ENCODE data around the gene ARMC2.

The ARMC2 gene

GRCh38 chr6:108944707-108945680, 96.8 kb downstream of the ARMC2 start:
- Histone ChIP-seq H3K9me3 (ENCODE audit: insufficient read depth, low read depth, low read length) (no peaks in the 10 kb centered on the region), H3K9ac (ENCODE audit: low read depth, low read length) (no peak overlapping the region), H3K27ac (ENCODE audit: low read depth, low read length) (no peak overlapping the region), H3K4me3 (ENCODE audit: low read length) (no peak overlapping the region), H3K36me3 (ENCODE audit: insufficient read depth, low read length) (no peaks in the 10 kb centered on the region), H3K27me3 (ENCODE audit: insufficient read depth, low read length) (no peaks in the 10 kb centered on the region), H3K4me1 (ENCODE audit: insufficient read depth, low read length) (peaks cover 5% of the 10 kb centered on the region; the same call in 1 of the 2 replicates)
- 84% methylated on average over 9 of the region's 12 CpGs for WGBS

DNA sequence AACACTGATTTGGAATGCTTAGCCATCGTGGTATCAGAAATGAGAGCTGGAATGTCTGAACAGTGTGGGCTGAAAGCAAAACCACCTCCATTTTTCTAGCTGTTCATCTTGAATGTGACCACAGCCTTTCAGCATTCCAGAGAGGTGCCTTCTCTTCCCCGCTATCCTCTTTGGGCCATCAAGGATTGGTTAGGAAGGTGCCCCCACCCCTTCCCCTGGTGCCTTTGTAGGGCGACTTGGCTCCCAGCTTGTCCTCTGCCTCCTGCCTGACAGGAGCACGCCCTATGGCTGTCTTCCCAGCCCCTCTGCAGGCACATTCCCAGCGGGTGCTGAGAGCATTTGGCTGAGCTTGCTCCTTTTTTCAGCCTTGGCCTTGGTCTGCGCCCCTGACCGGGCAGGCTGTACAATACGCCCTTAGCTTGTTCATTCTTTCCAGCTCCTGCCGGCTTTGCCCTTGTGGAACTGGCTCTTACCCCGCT, 97.5 kb downstream of the ARMC2 start:
- H3K27ac ChIP-seq (ENCODE audit: low read depth, low read length): no peak overlapping the region
- H3K4me3 ChIP-seq (ENCODE audit: low read length): no peak overlapping the region
- no peaks in the 10 kb centered on the region for H3K36me3 ChIP-seq (ENCODE audit: insufficient read depth, low read length)
- no peak overlapping the region for H3K9ac ChIP-seq (ENCODE audit: low read depth, low read length)
- H3K4me1 ChIP-seq (ENCODE audit: insufficient read depth, low read length): peaks cover 5% of the 10 kb centered on the region; the same call in 1 of the 2 replicates
- WGBS: 81% methylated on average over 10 of the region's 10 CpGs
- no peaks in the 10 kb centered on the region for H3K27me3 ChIP-seq (ENCODE audit: insufficient read depth, low read length)
- no peaks in the 10 kb centered on the region for H3K9me3 ChIP-seq (ENCODE audit: insufficient read depth, low read depth, low read length)

DNA sequence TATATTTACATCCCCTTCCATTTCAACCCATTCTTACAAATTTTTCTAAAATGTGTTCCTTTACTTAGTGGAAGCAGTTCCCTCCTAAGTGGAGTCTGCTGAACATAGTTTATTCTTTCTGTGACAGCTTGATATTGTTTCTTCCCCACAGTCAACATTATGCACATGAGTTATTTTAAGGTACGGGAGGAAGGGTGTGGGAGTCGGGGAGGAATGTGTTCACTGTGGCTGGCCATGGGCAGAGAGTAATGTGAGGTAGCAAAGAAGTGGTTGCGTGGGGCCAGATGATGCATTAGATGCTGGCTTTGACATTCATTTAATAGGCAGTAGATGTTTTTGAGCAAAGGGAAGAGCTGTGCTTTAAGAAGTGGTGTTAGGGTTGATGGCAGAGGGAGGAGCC, 98.5 kb downstream of the ARMC2 start:
- H3K4me1 ChIP-seq (ENCODE audit: insufficient read depth, low read length): peaks cover 5% of the 10 kb centered on the region; the same call in 1 of the 2 replicates

GRCh38 chr6:108947114-108947854, 99.1 kb downstream of the ARMC2 start:
- Histone ChIP-seq H3K4me3 (ENCODE audit: low read length) (no peak overlapping the region), H3K27ac (ENCODE audit: low read depth, low read length) (no peak overlapping the region), H3K27me3 (ENCODE audit: insufficient read depth, low read length) (no peaks in the 10 kb centered on the region), H3K9ac (ENCODE audit: low read depth, low read length) (no peak overlapping the region), H3K4me1 (ENCODE audit: insufficient read depth, low read length) (peaks cover 5% of the 10 kb centered on the region; the same call in 1 of the 2 replicates), H3K9me3 (ENCODE audit: insufficient read depth, low read depth, low read length) (no peaks in the 10 kb centered on the region), H3K36me3 (ENCODE audit: insufficient read depth, low read length) (no peaks in the 10 kb centered on the region)
- WGBS: 89% methylated on average over 4 of the region's 5 CpGs

More for the DNA sequence above, 98.5 kb downstream of the ARMC2 start:
- H3K36me3 ChIP-seq (ENCODE audit: insufficient read depth, low read length): no peaks in the 10 kb centered on the region
- H3K4me3 ChIP-seq (ENCODE audit: low read length): no peak overlapping the region
- no peaks in the 10 kb centered on the region for H3K9me3 ChIP-seq (ENCODE audit: insufficient read depth, low read depth, low read length)
- no peaks in the 10 kb centered on the region for H3K27me3 ChIP-seq (ENCODE audit: insufficient read depth, low read length)
- H3K27ac ChIP-seq (ENCODE audit: low read depth, low read length): no peak overlapping the region
- WGBS: 90% methylated on average over 3 of the region's 3 CpGs
- no peak overlapping the region for H3K9ac ChIP-seq (ENCODE audit: low read depth, low read length)

DNA sequence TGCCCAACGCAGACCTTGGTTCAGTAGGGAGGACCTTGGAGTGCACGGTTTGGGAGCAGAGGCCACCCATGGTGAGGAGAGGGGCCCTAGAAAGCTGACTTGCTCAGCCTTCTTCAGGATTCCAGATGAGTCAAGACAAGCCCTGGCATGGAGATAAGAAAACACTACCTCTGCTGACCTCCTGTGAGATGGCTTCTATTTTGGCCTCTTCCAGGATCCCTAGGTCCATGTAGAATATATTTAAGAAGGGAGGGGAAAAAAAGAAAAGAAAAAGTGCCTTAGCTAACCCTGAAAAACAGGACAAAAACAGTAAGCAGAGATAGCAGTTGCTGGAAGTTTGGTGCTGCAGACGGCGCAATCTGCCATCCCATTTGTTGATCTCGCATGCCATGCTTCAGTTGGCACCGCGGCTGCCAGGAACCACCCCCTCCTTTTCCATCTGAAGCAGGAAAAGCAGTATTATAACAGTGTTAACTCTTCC, 100.0 kb downstream of the ARMC2 start:
- Histone ChIP-seq H3K4me3 (ENCODE audit: low read length) (no peak overlapping the region), H3K9me3 (ENCODE audit: insufficient read depth, low read depth, low read length) (no peaks in the 10 kb centered on the region), H3K36me3 (ENCODE audit: insufficient read depth, low read length) (no peaks in the 10 kb centered on the region), H3K27ac (ENCODE audit: low read depth, low read length) (no peak overlapping the region), H3K27me3 (ENCODE audit: insufficient read depth, low read length) (no peaks in the 10 kb centered on the region), H3K9ac (ENCODE audit: low read depth, low read length) (no peak overlapping the region), H3K4me1 (ENCODE audit: insufficient read depth, low read length) (peaks cover 5% of the 10 kb centered on the region; the same call in 1 of the 2 replicates)
- 95% methylated on average over 7 of the region's 7 CpGs for WGBS

- H3K27me3 ChIP-seq (ENCODE audit: insufficient read depth, low read length): no peaks in the 10 kb centered on the region
- H3K27ac ChIP-seq (ENCODE audit: low read depth, low read length): no peak overlapping the region
- H3K4me3 ChIP-seq (ENCODE audit: low read length): no peak overlapping the region
- no peaks in the 10 kb centered on the region for H3K4me1 ChIP-seq (ENCODE audit: insufficient read depth, low read length)
- H3K9me3 ChIP-seq (ENCODE audit: insufficient read depth, low read depth, low read length): no peaks in the 10 kb centered on the region
- H3K9ac ChIP-seq (ENCODE audit: low read depth, low read length): no peak overlapping the region
- no peaks in the 10 kb centered on the region for H3K36me3 ChIP-seq (ENCODE audit: insufficient read depth, low read length)
- WGBS: 83% methylated on average over 16 of the region's 16 CpGs
These were observed 103.2 kb downstream of the ARMC2 start for GRCh38 chr6:108951351-108951953.

GRCh38 chr6:108952776-108953486, 104.7 kb downstream of the ARMC2 start:
- H3K4me1 ChIP-seq (ENCODE audit: insufficient read depth, low read length): no peaks in the 10 kb centered on the region
- no peak overlapping the region for H3K4me3 ChIP-seq (ENCODE audit: low read length)
- no peaks in the 10 kb centered on the region for H3K9me3 ChIP-seq (ENCODE audit: insufficient read depth, low read depth, low read length)
- H3K27ac ChIP-seq (ENCODE audit: low read depth, low read length): no peak overlapping the region
- no peaks in the 10 kb centered on the region for H3K27me3 ChIP-seq (ENCODE audit: insufficient read depth, low read length)
- 92% methylated on average over 27 of the region's 27 CpGs for WGBS
- H3K9ac ChIP-seq (ENCODE audit: low read depth, low read length): no peak overlapping the region
- H3K36me3 ChIP-seq (ENCODE audit: insufficient read depth, low read length): no peaks in the 10 kb centered on the region

GRCh38 chr6:108953681-108954080, 105.5 kb downstream of the ARMC2 start:
- Histone ChIP-seq H3K9ac (ENCODE audit: low read depth, low read length) (no peak overlapping the region), H3K27me3 (ENCODE audit: insufficient read depth, low read length) (no peaks in the 10 kb centered on the region), H3K27ac (ENCODE audit: low read depth, low read length) (no peak overlapping the region), H3K4me3 (ENCODE audit: low read length) (no peak overlapping the region), H3K9me3 (ENCODE audit: insufficient read depth, low read depth, low read length) (no peaks in the 10 kb centered on the region), H3K36me3 (ENCODE audit: insufficient read depth, low read length) (no peaks in the 10 kb centered on the region), H3K4me1 (ENCODE audit: insufficient read depth, low read length) (no peaks in the 10 kb centered on the region)

GRCh38 chr6:108955329-108955949, 107.2 kb downstream of the ARMC2 start:
- H3K4me1 ChIP-seq (ENCODE audit: insufficient read depth, low read length): no peaks in the 10 kb centered on the region
- no peaks in the 10 kb centered on the region for H3K9me3 ChIP-seq (ENCODE audit: insufficient read depth, low read depth, low read length)
- H3K36me3 ChIP-seq (ENCODE audit: insufficient read depth, low read length): no peaks in the 10 kb centered on the region
- no peak overlapping the region for H3K4me3 ChIP-seq (ENCODE audit: low read length)
- WGBS: 95% methylated on average over 15 of the region's 15 CpGs
- H3K9ac ChIP-seq (ENCODE audit: low read depth, low read length): no peak overlapping the region
- H3K27me3 ChIP-seq (ENCODE audit: insufficient read depth, low read length): no peaks in the 10 kb centered on the region
- no peak overlapping the region for H3K27ac ChIP-seq (ENCODE audit: low read depth, low read length)

DNA sequence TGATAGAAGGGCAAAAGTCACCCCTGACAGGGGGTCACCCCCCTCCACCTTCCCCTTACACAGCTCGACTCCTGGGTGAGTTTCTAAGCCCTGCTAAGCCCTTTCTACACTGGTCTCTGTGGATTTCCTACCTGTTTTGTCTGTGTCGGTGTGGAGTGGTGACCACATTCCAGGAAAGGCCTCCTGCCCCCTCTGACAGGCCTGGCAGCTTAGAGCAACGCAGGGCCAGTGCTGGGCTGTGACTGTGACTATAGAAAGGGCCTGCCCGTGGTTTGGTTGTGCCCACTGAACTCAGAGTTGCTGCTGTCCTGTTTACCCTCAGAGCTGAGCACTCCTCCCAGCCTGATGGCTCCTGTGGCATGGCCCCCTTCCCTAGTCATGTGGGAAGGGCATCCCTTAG, 109.0 kb downstream of the ARMC2 start:
- H3K27ac ChIP-seq (ENCODE audit: low read depth, low read length): no peak overlapping the region
- no peak overlapping the region for H3K9ac ChIP-seq (ENCODE audit: low read depth, low read length)
- no peaks in the 10 kb centered on the region for H3K36me3 ChIP-seq (ENCODE audit: insufficient read depth, low read length)
- no peaks in the 10 kb centered on the region for H3K27me3 ChIP-seq (ENCODE audit: insufficient read depth, low read length)
- H3K4me1 ChIP-seq (ENCODE audit: insufficient read depth, low read length): no peaks in the 10 kb centered on the region
- H3K4me3 ChIP-seq (ENCODE audit: low read length): no peak overlapping the region
- 85% methylated on average over 4 of the region's 4 CpGs for WGBS
- no peaks in the 10 kb centered on the region for H3K9me3 ChIP-seq (ENCODE audit: insufficient read depth, low read depth, low read length)
